Activated CD4-positive, alpha-beta T cell treated with anti-CD3 and anti-CD28 coated beads, Interleukin-2, amount 50 U/mL, for 16 hours (primary cell): Measurements from ENCODE around the gene PCNT.
"Not testable (repeated sequence)": the region's sequence is repeated elsewhere in the genome, so short reads cannot be mapped to it uniquely, and the experiment has no call there.

Experiments used
- DNase-seq: peaks from one replicate; pipeline ENCODE4 v3.0.0-alpha.2; 2020

PCNT gene

GRCh38 chr21:46357684-46358425 is 33.9 kb downstream of the PCNT start:
- DNase-seq = no peak

GRCh38 chr21:46361176-46361575 is 37.2 kb downstream of the PCNT start:
- DNase-seq = no peak

DNA sequence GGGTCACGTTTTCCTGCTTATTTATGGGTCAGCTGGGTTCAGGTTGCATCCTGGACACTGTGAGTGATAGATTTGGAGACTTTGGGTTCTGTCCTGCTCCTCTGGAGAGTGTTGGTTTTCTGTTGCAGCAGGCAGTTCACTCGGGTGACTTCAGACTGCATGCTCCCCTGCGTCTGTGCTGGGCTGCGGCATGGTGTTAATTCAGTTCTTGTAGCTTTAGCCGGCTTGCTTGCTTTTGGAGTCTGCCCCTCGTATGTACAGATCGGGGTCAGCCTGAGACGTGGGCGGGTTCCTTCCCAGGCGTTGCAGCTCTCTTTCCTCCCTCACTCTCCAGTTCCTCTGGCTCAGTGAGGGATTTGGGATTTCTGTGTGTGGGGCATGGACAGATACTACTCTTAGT is 38.0 kb downstream of the PCNT start:
- no peak for DNase-seq

- no peak for DNase-seq
Measured at GRCh38 chr21:46362946-46363345, 39.0 kb downstream of the PCNT start.

GRCh38 chr21:46363698-46364097 is 39.7 kb downstream of the PCNT start:
- DNase-seq = no peak

- no peak for DNase-seq
Measured at GRCh38 chr21:46366091-46366490, 42.1 kb downstream of the PCNT start.

- no peak for DNase-seq
Measured at GRCh38 chr21:46366561-46366960, 42.6 kb downstream of the PCNT start.

GRCh38 chr21:46366966-46367365 is 43.0 kb downstream of the PCNT start:
- no peak for DNase-seq

- peak; percentile 74 for DNase-seq
Measured at GRCh38 chr21:46368533-46369285, 44.8 kb downstream of the PCNT start.

DNA sequence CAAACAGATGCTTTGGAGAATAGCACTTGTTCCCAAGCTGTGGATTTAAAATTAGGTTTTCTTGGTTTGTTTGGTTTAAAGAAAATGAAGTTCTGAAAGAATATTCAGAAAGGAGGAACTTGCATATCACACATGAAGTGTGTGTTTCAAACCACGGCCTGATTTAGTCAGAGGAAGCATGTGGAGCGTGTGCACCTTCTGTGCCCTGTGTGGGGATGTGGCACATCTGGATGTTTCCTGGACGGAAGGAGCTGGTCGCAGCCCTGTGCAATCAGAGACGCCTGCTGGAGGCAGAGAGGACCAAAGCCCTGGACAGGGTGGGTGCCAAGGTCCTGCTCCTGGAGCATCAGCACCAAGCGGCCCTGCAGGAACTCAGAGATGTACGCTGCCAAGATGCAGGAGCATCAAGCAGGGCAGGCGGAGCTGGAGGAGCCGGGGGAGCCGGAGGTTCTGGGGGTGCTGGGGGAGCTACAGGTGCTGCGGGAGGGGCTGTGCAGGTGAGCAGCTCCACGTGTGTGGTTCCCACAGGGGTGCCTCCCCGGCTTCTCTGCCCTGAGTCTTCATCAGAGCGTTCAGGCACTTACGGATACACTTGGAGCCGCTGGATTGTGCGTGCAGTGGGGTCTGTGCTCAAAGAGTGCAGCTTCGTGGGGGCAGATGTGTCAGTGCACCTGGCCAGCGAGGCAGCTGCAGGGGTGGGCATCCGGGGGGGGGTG is 45.7 kb downstream of the PCNT start:
- DNase-seq = peak; percentile 17

GRCh38 chr21:46371204-46372013 is 47.5 kb downstream of the PCNT start:
- DNase-seq = peak; percentile 6

- no peak for DNase-seq
Measured at GRCh38 chr21:46372014-46372485, 48.1 kb downstream of the PCNT start.

DNA sequence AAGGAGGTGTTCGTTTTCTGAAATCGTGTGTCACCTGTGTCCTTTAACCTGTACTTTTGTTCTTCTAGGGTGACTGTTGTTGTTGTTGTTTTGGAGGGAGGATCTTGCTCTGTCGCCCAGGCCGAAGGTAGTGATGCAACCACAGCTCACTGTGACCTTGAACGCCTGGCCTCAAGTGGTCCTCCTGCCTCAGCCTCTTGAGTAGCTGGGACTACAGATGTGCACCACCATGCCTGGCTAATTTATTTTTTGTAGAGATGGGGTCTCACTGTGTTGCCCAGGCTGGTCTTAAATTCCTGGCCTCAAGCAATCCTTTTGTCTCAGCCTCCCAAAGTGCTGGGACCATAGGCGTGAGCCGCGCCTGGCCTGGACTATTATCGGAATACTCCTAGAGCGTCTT is 49.0 kb downstream of the PCNT start:
- not testable (repeated sequence) for DNase-seq

DNA sequence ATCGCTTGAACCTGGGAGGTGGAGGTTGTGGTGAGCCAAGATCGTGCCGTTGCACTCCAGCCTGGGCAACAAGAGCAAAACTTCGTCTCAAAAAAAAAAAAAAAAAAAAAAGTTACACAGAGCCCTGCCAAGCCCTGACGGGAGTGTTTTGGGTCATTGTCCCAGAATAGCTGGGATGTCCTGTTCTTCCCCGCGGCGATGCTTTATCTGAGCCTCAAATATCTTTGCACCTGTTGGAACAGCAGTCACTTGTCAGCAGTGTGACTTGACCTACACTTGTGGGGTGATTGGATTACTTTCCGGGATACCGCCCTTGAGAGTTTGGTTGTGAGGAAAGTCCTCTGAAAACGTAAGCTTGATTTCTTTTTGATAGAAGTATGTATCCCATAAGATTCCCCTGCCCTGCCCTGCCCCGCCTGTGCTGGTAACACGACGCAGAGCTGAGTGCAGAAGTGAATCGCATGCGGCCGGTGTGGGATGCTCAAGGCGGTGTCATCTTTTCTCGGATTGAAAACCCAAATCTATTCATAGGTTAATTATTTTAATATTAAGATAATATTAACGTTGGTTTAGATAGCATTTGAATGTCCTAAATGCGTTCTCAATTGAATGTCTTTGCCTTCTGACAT is 50.9 kb downstream of the PCNT start:
- no peak for DNase-seq

GRCh38 chr21:46375560-46376230 is 51.7 kb downstream of the PCNT start:
- no peak for DNase-seq

DNA sequence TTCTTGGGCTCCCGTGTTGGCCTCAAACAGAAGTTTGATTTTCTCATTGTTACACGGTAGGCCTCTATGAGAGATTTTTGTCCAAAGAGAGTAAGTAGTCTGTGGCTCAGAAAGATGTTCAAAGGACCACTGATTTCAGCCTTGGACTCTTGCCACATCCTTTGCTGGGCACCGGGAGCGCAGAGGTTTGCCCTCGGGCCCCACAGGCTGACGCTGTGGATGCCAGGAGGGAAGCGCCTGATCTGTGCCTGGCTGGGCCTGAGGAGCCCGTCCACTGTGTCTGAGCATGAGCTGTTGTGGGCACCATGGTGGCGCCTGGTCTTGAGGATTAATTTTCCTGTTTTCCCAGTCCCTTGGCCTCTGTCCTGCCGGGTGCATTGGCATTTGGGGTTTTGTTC is 52.3 kb downstream of the PCNT start:
- DNase-seq = no peak

DNA sequence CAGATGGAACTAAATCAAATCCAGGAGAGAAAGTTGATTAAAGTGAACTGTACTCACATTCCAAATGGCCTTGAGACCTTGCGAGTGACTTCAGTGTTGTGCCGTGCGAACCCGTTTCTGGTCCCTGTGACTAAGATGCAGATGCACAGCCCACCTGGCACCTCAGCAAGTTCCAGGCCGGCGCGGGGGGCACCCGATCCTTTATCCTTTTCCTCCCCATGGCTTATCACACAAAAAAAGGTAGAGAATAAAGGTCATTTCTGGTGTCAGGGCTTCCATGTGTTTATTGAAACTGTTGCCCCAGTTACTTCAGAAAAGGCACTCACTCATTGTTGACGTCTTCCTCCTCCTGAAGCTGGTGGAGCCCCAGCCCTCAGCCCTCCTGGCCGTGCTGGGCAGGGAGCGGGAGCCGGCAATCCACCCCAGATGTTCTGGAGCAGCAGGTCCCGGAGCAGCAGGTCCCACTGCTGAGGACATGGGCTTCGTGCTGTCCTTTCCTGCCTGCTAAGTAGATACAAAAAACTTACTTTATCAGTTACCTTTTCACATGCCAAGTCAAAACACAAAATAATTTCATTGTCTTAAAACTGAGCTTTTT is 53.0 kb downstream of the PCNT start:
- no peak for DNase-seq

DNA sequence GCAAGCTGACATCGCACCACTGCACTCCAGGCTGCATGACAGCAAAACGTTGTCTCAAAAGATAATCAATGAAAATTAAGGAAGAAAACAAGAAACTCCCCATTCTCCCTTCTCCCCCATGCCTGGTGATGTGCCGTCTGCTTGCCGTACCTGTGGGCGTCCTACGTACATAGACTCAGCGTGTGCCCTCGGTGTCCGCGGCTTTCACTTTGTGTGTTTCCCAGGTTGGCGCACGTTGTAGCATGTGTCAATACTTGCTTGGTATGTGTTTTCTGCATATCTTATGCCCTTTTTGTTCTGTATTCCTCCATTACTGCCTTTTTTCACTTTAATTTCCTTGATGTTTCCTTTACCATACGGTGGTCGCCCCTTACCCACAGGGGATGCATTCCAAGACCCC is 53.8 kb downstream of the PCNT start:
- DNase-seq = no peak

GRCh38 chr21:46379105-46379504 is 55.1 kb downstream of the PCNT start:
- DNase-seq = no peak

- no peak for DNase-seq
Measured at GRCh38 chr21:46379691-46380090, 55.7 kb downstream of the PCNT start.

- no peak for DNase-seq
Measured at GRCh38 chr21:46381541-46381940, 57.6 kb downstream of the PCNT start.
